Measurements from ENCODE around the gene RGL4. TPM values are rescaled to one million over a fixed set of nuclear protein-coding genes. Genes with fewer than 3 reads are reported as not detected.
A peak's percentile ranks its signal among the peaks of the same experiment; 100 is the strongest.
"Not testable (repeated sequence)": the region's sequence is repeated elsewhere in the genome, so short reads cannot be mapped to it uniquely, and the experiment has no call there.

Gene RGL4
- total and polyA plus RNA-seq, 2 donors from 2014 or later: 0.60 to 0.80 TPM

- no peaks in the 10 kb centered on the region for H3K36me3 ChIP-seq (ENCODE audit: control insufficient read depth in 2 of 3, insufficient read depth in 3 of 3, low read length in 3 of 3)
- peak overlapping the region; percentile 22 to 37 for H3K27ac ChIP-seq (ENCODE audit: low read depth in 2 of 2, low read length in 2 of 2)
- TF ChIP-seq CTCF (IDR thresholded peaks at IDR 0.05; ENCODE audit: borderline replicate concordance, extremely low read depth, insufficient read depth): no peak
- FAIRE-seq: no peak
- H3K4me1 ChIP-seq (ENCODE audit: control insufficient read depth in 2 of 3, insufficient read depth in 2 of 3, low read depth in 1 of 3, low read length in 3 of 3): peaks cover 0 to 21% (median 8%) of the 10 kb centered on the region in 3 donors
- H3K9ac ChIP-seq (ENCODE audit: low read length in 3 of 3): no peak overlapping the region
- no peaks in the 10 kb centered on the region for H3K27me3 ChIP-seq (ENCODE audit: control insufficient read depth, insufficient read depth, low read length)
- intact Hi-C loops (cut with DNase I): no loop called here
- no peaks in the 10 kb centered on the region for H3K9me3 ChIP-seq (ENCODE audit: control insufficient read depth in 2 of 3, insufficient read depth in 1 of 3, low read length in 3 of 3)
- H3K4me3 ChIP-seq (ENCODE audit: low read length in 3 of 3): peak overlapping the region in 1 of 3 donors; percentile 22
- peak in 3 of 5 donors; percentile 21 to 51 (median 39) for DNase-seq
Observed at GRCh38 chr22:23673826-23674690, 16.8 kb upstream of the RGL4 start.

GRCh38 chr22:23674886-23675501, 15.8 kb upstream of the RGL4 start:
- H3K9ac ChIP-seq (ENCODE audit: low read length in 3 of 3): not testable (repeated sequence)

GRCh38 chr22:23675502-23676415, 15.1 kb upstream of the RGL4 start:
- H3K9ac ChIP-seq (ENCODE audit: low read length in 3 of 3): no peak overlapping the region
- peaks cover 0 to 6% (median 0%) of the 10 kb centered on the region in 3 donors for H3K36me3 ChIP-seq (ENCODE audit: control insufficient read depth in 2 of 3, insufficient read depth in 3 of 3, low read length in 3 of 3)
- FAIRE-seq (peak; percentile 11), DNase-seq (peak; percentile 43 to 78 (median 60))
- no peak for TF ChIP-seq CTCF (IDR thresholded peaks at IDR 0.05; ENCODE audit: borderline replicate concordance, extremely low read depth, insufficient read depth)
- intact Hi-C loops (cut with DNase I): no loop called here
- no peak overlapping the region for H3K4me3 ChIP-seq (ENCODE audit: low read length in 3 of 3)
- peaks cover 0 to 16% (median 8%) of the 10 kb centered on the region in 3 donors for H3K4me1 ChIP-seq (ENCODE audit: control insufficient read depth in 2 of 3, insufficient read depth in 2 of 3, low read depth in 1 of 3, low read length in 3 of 3)
- H3K9me3 ChIP-seq (ENCODE audit: control insufficient read depth in 2 of 3, insufficient read depth in 1 of 3, low read length in 3 of 3): no peaks in the 10 kb centered on the region
- peak overlapping the region in 1 of 2 donors; percentile 63 for H3K27ac ChIP-seq (ENCODE audit: low read depth in 2 of 2, low read length in 2 of 2)
- no peaks in the 10 kb centered on the region for H3K27me3 ChIP-seq (ENCODE audit: control insufficient read depth, insufficient read depth, low read length)

More at GRCh38 chr22:23674886-23675501, 15.8 kb upstream of the RGL4 start:
- H3K36me3 ChIP-seq (ENCODE audit: control insufficient read depth in 2 of 3, insufficient read depth in 3 of 3, low read length in 3 of 3); FAIRE-seq; H3K4me3 ChIP-seq (ENCODE audit: low read length in 3 of 3); H3K27me3 ChIP-seq (ENCODE audit: control insufficient read depth, insufficient read depth, low read length); intact Hi-C loops (cut with DNase I); H3K9me3 ChIP-seq (ENCODE audit: control insufficient read depth in 2 of 3, insufficient read depth in 1 of 3, low read length in 3 of 3): not testable (repeated sequence)
- Histone ChIP-seq H3K27ac (ENCODE audit: low read depth in 2 of 2, low read length in 2 of 2) (peak overlapping the region; percentile 54 to 63), H3K4me1 (ENCODE audit: control insufficient read depth in 2 of 3, insufficient read depth in 2 of 3, low read depth in 1 of 3, low read length in 3 of 3) (peaks cover 0 to 21% (median 8%) of the 10 kb centered on the region in 3 donors)
- DNase-seq: peak in 1 of 5 donors; percentile 48

- H3K9me3 ChIP-seq (ENCODE audit: control insufficient read depth in 2 of 3, insufficient read depth in 1 of 3, low read length in 3 of 3); DNase-seq; H3K4me3 ChIP-seq (ENCODE audit: low read length in 3 of 3); H3K27me3 ChIP-seq (ENCODE audit: control insufficient read depth, insufficient read depth, low read length); intact Hi-C loops (cut with DNase I); H3K27ac ChIP-seq (ENCODE audit: low read depth in 2 of 2, low read length in 2 of 2); H3K9ac ChIP-seq (ENCODE audit: low read length in 3 of 3); FAIRE-seq: not testable (repeated sequence)
- Histone ChIP-seq H3K36me3 (ENCODE audit: control insufficient read depth in 2 of 3, insufficient read depth in 3 of 3, low read length in 3 of 3) (peaks cover 0 to 11% (median 0%) of the 10 kb centered on the region in 3 donors), H3K4me1 (ENCODE audit: control insufficient read depth in 2 of 3, insufficient read depth in 2 of 3, low read depth in 1 of 3, low read length in 3 of 3) (peaks cover 0 to 16% (median 8%) of the 10 kb centered on the region in 3 donors)
Observed at GRCh38 chr22:23676841-23677700, 13.7 kb upstream of the RGL4 start.
